Activated CD4-positive, alpha-beta T cell treated with anti-CD3 and anti-CD28 coated beads for 36 hours (primary cell): ENCODE data around the gene NR2F1-AS1. TPM values are rescaled to one million over a fixed set of nuclear protein-coding genes. Genes with fewer than 3 reads are reported as not detected.
"Not testable (repeated sequence)": the region's sequence is repeated elsewhere in the genome, so short reads cannot be mapped to it uniquely, and the experiment has no call there.

Source experiments
- ATAC-seq: fragments of 200-7000 bp; cut with Tn5 transposase; one replicate; pipeline ENCODE4 v1.10.0; 2021; ENCODE audit warnings: mild to moderate bottlenecking, moderate library complexity
- CTCF ChIA-PET: fragments of 350-600 bp; sonication (Branson Sonifier 250); formaldehyde crosslinking; loops from one replicate; lab custom pipeline; 2021; ENCODE audit warnings: antibody characterized with exemption; lab: Charles Lee
- POLR2A ChIA-PET: fragments of 350-600 bp; sonication (Branson Sonifier 250); formaldehyde crosslinking; loops from one replicate; lab custom pipeline; 2021; ENCODE audit warnings: antibody characterized with exemption, inconsistent platforms; lab: Charles Lee
- DNase-seq: peaks from one replicate; pipeline ENCODE4 v3.0.0-alpha.2; 2020
- H3K27ac Mint-ChIP-seq: one replicate; pipeline ENCODE4 v1.8.0; 2021; ENCODE audit warnings: mixed read lengths
- H3K27me3 Mint-ChIP-seq: one replicate; pipeline ENCODE4 v1.8.0; 2021; ENCODE audit warnings: mixed read lengths
- H3K36me3 Mint-ChIP-seq: one replicate; pipeline ENCODE4 v1.8.0; 2021; ENCODE audit warnings: low read depth, mixed read lengths
- H3K4me1 Mint-ChIP-seq: one replicate; pipeline ENCODE4 v1.8.0; 2021; ENCODE audit warnings: mixed read lengths
- H3K4me3 Mint-ChIP-seq: one replicate; pipeline ENCODE4 v1.8.0; 2021; ENCODE audit warnings: mild to moderate bottlenecking, moderate library complexity, mixed read lengths
- H3K9me3 Mint-ChIP-seq: one replicate; pipeline ENCODE4 v1.8.0; 2021; ENCODE audit warnings: low read depth, mixed read lengths
- intact Hi-C, 2 experiments: fragments of 100-400 bp; cut with DNase I in 1 of 2; cut with micrococcal nuclease in 1 of 2; formaldehyde crosslinking; loops; one replicate each; pipeline versions ENCODE4 v1.14.2 to v1.15.1; 2022 to 2024; cut with DNase I, micrococcal nuclease
- total RNA-seq, 2 experiments: library from RNA; stranded (reverse); gene quantifications; one replicate each; pipeline ENCODE4 v1.2.3, GENCODE V29; 2021

NR2F1-AS1 gene
- total RNA-seq, 2 experiments from 2014 or later, result not detected

GRCh38 chr5:93505553-93505952 is 75.5 kb downstream of the NR2F1-AS1 start:
- ATAC-seq, H3K4me3 Mint-ChIP-seq, DNase-seq, H3K36me3 Mint-ChIP-seq, H3K4me1 Mint-ChIP-seq, CTCF ChIA-PET, H3K27ac Mint-ChIP-seq, POLR2A ChIA-PET, H3K9me3 Mint-ChIP-seq, intact Hi-C loops: not testable (repeated sequence)
- peaks cover 11% of the 10 kb centered on the region for H3K27me3 Mint-ChIP-seq

- H3K4me1 Mint-ChIP-seq, result no peaks in the 10 kb centered on the region
- H3K36me3 Mint-ChIP-seq, result no peaks in the 10 kb centered on the region
- ATAC-seq (no peak), DNase-seq (no peak)
- no peak overlapping the region for H3K4me3 Mint-ChIP-seq
- POLR2A ChIA-PET, result no interaction called here
- intact Hi-C loops, result no loop called here
- CTCF ChIA-PET, result no interaction called here
- no peak overlapping the region for H3K27ac Mint-ChIP-seq
- peaks cover 11% of the 10 kb centered on the region for H3K27me3 Mint-ChIP-seq
- H3K9me3 Mint-ChIP-seq, result no peaks in the 10 kb centered on the region
Observed at GRCh38 chr5:93503598-93504067, 77.4 kb downstream of the NR2F1-AS1 start.

GRCh38 chr5:93497096-93497495 is 83.9 kb downstream of the NR2F1-AS1 start:
- Mint-ChIP-seq H3K4me1 (no peaks in the 10 kb centered on the region), H3K9me3 (no peaks in the 10 kb centered on the region), H3K36me3 (no peaks in the 10 kb centered on the region), H3K4me3 (no peak overlapping the region), H3K27me3 (peaks cover 3% of the 10 kb centered on the region), H3K27ac (no peak overlapping the region)
- ChIA-PET POLR2A (no interaction called here), CTCF (no interaction called here)
- no peak for DNase-seq
- no peak for ATAC-seq
- intact Hi-C loops, result no loop called here

- DNase-seq (no peak), ATAC-seq (no peak)
- intact Hi-C loops, result no loop called here
- ChIA-PET POLR2A (no interaction called here), CTCF (no interaction called here)
- H3K27me3 Mint-ChIP-seq, result peaks cover 4% of the 10 kb centered on the region
- no peak overlapping the region for H3K4me3 Mint-ChIP-seq
- no peaks in the 10 kb centered on the region for H3K36me3 Mint-ChIP-seq
- peaks cover 6% of the 10 kb centered on the region for H3K9me3 Mint-ChIP-seq
- H3K27ac Mint-ChIP-seq, result no peak overlapping the region
- H3K4me1 Mint-ChIP-seq, result no peaks in the 10 kb centered on the region
Observed at GRCh38 chr5:93479982-93480509, 101.0 kb downstream of the NR2F1-AS1 start.

- intact Hi-C loops, result no loop called here
- H3K27ac Mint-ChIP-seq, result no peak overlapping the region
- ATAC-seq (no peak), DNase-seq (no peak)
- ChIA-PET POLR2A (no interaction called here), CTCF (no interaction called here)
- peaks cover 6% of the 10 kb centered on the region for H3K9me3 Mint-ChIP-seq
- H3K27me3 Mint-ChIP-seq, result peaks cover 2% of the 10 kb centered on the region
- H3K4me3 Mint-ChIP-seq, result no peak overlapping the region
- H3K36me3 Mint-ChIP-seq, result no peaks in the 10 kb centered on the region
- no peaks in the 10 kb centered on the region for H3K4me1 Mint-ChIP-seq
Observed at GRCh38 chr5:93477816-93478215, 103.2 kb downstream of the NR2F1-AS1 start.

GRCh38 chr5:93476251-93476742 is 104.7 kb downstream of the NR2F1-AS1 start:
- Mint-ChIP-seq H3K4me3 (no peak overlapping the region), H3K9me3 (peaks cover 6% of the 10 kb centered on the region), H3K27me3 (peaks cover 5% of the 10 kb centered on the region), H3K4me1 (no peaks in the 10 kb centered on the region), H3K27ac (no peak overlapping the region), H3K36me3 (no peaks in the 10 kb centered on the region)
- ChIA-PET POLR2A (no interaction called here), CTCF (no interaction called here)
- ATAC-seq (no peak), DNase-seq (no peak)
- intact Hi-C loops, result no loop called here

- Mint-ChIP-seq H3K36me3 (no peaks in the 10 kb centered on the region), H3K4me1 (no peaks in the 10 kb centered on the region), H3K4me3 (no peak overlapping the region), H3K27me3 (no peaks in the 10 kb centered on the region), H3K9me3 (peaks cover 18% of the 10 kb centered on the region), H3K27ac (no peak overlapping the region)
- intact Hi-C loops, result no loop called here
- DNase-seq (no peak), ATAC-seq (no peak)
- POLR2A ChIA-PET, result no interaction called here
- CTCF ChIA-PET, result no interaction called here
Observed at GRCh38 chr5:93462916-93463315, 118.1 kb downstream of the NR2F1-AS1 start.

GRCh38 chr5:93461756-93462155 is 119.3 kb downstream of the NR2F1-AS1 start:
- H3K4me1 Mint-ChIP-seq, result no peaks in the 10 kb centered on the region
- ATAC-seq, result no peak
- no peak overlapping the region for H3K27ac Mint-ChIP-seq
- no peak overlapping the region for H3K4me3 Mint-ChIP-seq
- intact Hi-C loops, result no loop called here
- peaks cover 18% of the 10 kb centered on the region for H3K9me3 Mint-ChIP-seq
- H3K36me3 Mint-ChIP-seq, result no peaks in the 10 kb centered on the region
- peaks cover under 1% of the 10 kb centered on the region for H3K27me3 Mint-ChIP-seq
- CTCF ChIA-PET, result no interaction called here
- POLR2A ChIA-PET, result no interaction called here
- no peak for DNase-seq

GRCh38 chr5:93460286-93460685 is 120.7 kb downstream of the NR2F1-AS1 start:
- ChIA-PET CTCF (no interaction called here), POLR2A (no interaction called here)
- no peak overlapping the region for H3K27ac Mint-ChIP-seq
- intact Hi-C loops, result no loop called here
- H3K36me3 Mint-ChIP-seq, result no peaks in the 10 kb centered on the region
- no peak for ATAC-seq
- H3K27me3 Mint-ChIP-seq, result peaks cover 2% of the 10 kb centered on the region
- no peaks in the 10 kb centered on the region for H3K4me1 Mint-ChIP-seq
- no peak for DNase-seq
- H3K4me3 Mint-ChIP-seq, result no peak overlapping the region
- H3K9me3 Mint-ChIP-seq, result peaks cover 17% of the 10 kb centered on the region

GRCh38 chr5:93456796-93457195 is 124.2 kb downstream of the NR2F1-AS1 start:
- H3K4me3 Mint-ChIP-seq, H3K4me1 Mint-ChIP-seq, H3K27ac Mint-ChIP-seq, H3K27me3 Mint-ChIP-seq, CTCF ChIA-PET, H3K9me3 Mint-ChIP-seq, POLR2A ChIA-PET, DNase-seq, ATAC-seq, intact Hi-C loops, H3K36me3 Mint-ChIP-seq: not testable (repeated sequence)

GRCh38 chr5:93454896-93455295 is 126.1 kb downstream of the NR2F1-AS1 start:
- no peak for DNase-seq
- Mint-ChIP-seq H3K4me3 (no peak overlapping the region), H3K27ac (no peak overlapping the region), H3K27me3 (peaks cover 2% of the 10 kb centered on the region), H3K9me3 (no peaks in the 10 kb centered on the region), H3K36me3 (no peaks in the 10 kb centered on the region), H3K4me1 (no peaks in the 10 kb centered on the region)
- ChIA-PET POLR2A (no interaction called here), CTCF (no interaction called here)
- intact Hi-C loops, result no loop called here
- ATAC-seq, result no peak

- intact Hi-C loops, result no loop called here
- Mint-ChIP-seq H3K4me1 (no peaks in the 10 kb centered on the region), H3K9me3 (no peaks in the 10 kb centered on the region), H3K27ac (no peak overlapping the region), H3K36me3 (no peaks in the 10 kb centered on the region), H3K27me3 (peaks cover 2% of the 10 kb centered on the region), H3K4me3 (no peak overlapping the region)
- ChIA-PET CTCF (interaction anchor here (0.7 kb wide), 1 partner anchor 51 kb away, joined by 3 read pairs; no protein-coding TSS in a partner anchor), POLR2A (interaction anchor here (0.7 kb wide), 1 partner anchor 82 kb away, joined by 4 read pairs; no protein-coding TSS in a partner anchor)
- no peak for DNase-seq
- no peak for ATAC-seq
Observed at GRCh38 chr5:93452255-93452654, 128.8 kb downstream of the NR2F1-AS1 start.
